Left kidney (tissue), 2 donors: ENCODE measurements around the gene RPS6KA3. TPM values are rescaled to one million over a fixed set of nuclear protein-coding genes. Genes with fewer than 3 reads are reported as not detected.
"Not testable (repeated sequence)": the region's sequence is repeated elsewhere in the genome, so short reads cannot be mapped to it uniquely, and the experiment has no call there.

Experiments used
- DNase-seq: peaks from one replicate; pipeline ENCODE4 v3.0.0-alpha.2; 2013
- polyA plus RNA-seq: library from polyadenylated mRNA; unstranded; fragments of 120-200 nt; gene quantifications from one replicate; pipeline ENCODE4 v1.2.1, GENCODE V29; 2013; ENCODE audit not compliant: insufficient read length

The RPS6KA3 gene
- polyA plus RNA-seq, 1 donor = 36.1 TPM

DNA sequence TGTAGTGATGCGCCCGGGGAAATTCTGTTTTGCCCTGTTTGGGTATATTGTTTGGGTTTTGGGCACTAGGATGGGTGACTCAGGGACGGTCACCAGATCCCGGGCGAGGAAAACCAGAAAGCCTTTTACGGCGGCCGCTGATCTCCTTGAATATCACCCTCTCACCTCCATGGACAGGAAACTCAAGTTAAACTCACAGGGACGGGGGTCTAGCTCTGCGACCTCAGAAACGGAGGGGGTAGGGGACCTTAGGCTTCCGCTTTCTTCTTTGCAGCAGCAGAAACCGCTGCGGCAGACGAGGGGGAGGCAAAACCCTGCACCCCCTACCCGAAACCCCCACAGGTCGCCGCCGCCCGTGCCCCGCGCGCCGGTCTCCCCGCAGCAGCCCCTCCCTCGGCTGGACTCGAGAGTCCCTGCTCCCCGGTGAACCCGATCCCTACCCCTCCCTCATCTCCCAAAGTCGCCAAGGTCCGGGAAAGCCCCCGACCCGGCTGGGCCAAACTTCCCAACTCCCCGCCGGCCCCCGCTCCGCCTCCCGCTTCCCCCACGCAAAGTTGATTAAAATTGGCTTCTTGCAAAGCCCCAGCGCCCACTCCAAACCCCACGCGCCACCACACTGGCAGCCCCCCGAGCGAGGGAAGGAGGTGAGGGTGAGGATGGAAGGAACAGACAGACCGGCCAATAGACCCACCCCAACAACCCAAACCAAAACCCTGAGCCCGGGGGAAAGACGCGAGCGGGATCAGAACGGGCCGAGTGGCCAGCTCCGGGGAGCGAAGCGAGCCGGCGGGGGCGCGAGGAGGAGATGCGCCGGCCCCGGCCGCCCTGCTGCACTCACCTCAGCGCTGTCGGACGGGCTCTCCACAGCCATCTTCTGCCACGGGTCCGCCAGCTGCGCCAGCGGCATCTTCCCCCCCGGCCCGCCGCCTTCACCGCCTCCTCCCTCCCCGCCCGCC lies 705 bp downstream of the RPS6KA3 start:
- DNase-seq = peak; percentile 14

DNA sequence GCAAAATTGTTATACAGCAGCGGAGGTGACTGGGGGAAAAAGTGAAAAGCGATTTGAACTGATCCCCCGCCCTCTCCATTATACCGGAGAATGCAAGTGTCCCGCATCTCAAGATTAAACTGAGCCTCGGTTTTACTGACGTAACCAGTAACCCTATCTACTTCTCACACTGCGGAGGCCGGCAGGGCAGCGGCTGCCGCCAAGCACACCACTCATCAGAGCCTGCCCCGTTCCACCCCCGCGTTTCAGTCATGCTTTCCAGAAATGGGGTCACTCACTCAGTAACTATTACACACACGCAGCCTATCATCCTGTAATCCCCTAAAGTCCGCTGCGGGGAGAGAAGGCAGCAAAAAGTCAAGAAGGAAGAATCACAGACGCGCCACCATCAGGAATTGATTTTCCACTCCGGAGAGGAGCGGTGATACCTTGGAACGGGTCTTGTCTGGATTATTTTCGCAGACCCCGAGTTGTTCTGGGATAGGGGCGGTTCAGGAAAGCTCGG lies 1.4 kb downstream of the RPS6KA3 start:
- peak; percentile 47 for DNase-seq

DNA sequence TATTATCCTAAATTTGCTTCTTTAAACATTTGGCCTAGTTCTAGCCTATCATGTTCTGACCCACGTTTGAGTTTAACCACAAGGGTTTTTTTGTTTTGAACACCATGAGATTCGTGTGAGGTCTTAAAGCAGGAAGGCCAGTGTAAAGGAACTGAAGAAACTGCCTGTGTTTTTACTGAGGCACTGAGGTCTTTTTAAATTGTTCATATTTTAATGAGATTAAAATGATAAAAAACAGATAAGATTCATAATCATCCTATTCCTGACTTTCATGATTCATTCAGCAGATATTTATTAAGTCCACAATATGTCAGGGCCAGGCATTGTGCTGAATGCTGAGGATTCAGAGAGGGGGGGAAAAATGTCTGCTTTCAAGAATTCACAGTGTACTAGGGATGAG lies 3.2 kb downstream of the RPS6KA3 start:
- DNase-seq = no peak

DNA sequence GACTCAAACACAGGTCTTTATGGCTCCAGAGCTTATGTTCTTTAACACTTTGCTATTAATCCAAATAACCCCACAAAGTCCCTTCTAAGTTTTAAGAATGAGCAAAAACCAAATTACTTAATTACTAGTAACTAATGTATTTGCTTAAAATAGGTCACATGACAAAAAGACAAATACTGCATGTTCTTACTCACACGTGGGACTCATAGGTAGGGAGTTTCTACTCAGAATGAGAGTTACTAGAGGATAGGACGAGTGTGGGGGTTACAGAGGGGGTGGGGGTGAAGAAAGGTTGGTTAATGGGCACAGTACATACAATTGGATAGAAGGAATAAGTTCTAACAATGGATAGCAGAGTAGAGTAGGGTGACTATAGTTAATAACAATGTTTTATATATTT lies 5.8 kb downstream of the RPS6KA3 start:
- no peak for DNase-seq

DNA sequence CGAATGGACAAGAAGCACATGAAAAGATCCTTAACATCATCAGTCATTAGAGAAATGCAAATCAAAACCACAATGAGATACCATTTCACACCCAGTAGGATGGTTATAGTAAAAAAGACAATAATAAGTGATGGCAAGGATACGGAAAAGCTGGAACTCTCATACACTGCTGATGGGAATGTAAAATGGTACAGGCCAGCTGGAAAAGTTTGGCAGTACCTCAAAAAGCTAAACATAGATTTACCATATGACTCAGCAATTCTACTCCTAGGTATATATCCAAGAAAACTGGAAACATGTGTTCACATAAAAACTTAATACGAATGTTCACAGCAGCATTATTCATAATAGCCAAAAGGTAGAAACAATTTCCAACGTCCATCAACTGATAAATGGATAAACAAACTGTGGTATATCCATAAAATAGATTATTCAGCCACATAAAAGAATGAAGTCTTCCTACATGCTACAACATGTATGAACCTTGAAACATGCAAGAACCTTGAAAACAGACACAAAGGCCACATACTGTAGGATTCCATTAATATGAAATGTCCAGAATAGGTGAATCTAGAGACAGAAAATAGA lies 11.9 kb downstream of the RPS6KA3 start:
- DNase-seq = no peak

DNA sequence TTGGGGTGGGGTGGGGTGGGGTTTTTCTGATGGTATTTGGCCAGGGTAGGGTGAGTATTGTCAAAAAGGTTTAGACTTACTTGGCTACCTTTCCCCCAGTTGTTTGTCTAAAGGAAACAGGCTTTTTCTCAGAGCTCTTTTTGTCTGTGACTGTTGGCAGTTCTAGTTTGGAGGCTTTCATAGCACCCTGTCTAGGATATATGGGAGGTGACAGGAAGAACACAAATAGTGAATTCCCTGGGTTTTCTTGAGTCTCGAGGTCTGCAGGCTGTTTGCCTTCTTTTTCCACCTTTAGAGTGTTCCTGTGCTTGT lies 13.5 kb downstream of the RPS6KA3 start:
- no peak for DNase-seq

DNA sequence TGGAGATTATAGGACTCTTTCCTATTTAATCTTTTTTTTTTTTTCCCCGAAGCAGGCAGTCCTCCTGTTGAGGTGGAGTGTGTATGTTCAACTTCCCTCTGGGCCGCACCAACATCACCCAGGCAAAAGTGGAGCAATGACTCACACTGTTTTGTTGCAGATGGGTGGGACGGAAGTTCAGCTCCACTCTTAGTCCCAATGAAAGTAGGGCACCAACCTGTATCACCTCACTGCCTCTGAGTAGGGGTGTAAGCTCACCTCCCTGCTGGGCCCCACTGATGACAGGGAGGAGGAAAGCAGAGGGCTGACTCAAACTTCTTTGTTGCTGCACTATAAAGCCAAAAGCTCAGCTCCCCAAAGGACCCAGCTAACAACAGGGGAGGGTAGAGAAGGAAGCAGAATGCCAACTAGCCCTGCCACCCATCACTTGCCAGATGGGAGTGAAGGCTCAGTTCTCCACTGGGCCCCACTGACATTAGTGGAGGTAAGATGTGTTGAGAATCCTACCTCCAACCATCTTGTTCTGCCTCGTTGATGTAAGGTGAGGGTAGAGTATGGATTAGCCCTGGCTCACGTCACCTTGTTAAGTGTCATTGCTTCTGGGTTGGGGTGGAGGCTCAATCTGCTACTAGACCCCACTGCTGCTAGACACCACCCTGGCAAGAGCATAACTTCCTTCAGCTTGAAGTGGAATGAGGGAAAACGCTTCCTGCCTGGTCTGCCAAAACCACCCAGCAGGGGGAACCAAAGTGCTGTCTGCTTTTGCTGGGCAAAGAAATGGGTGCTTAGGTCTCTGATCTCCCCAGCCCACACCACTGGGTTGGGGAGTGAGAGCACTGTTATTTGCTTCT lies 14.1 kb downstream of the RPS6KA3 start:
- DNase-seq = no peak

DNA sequence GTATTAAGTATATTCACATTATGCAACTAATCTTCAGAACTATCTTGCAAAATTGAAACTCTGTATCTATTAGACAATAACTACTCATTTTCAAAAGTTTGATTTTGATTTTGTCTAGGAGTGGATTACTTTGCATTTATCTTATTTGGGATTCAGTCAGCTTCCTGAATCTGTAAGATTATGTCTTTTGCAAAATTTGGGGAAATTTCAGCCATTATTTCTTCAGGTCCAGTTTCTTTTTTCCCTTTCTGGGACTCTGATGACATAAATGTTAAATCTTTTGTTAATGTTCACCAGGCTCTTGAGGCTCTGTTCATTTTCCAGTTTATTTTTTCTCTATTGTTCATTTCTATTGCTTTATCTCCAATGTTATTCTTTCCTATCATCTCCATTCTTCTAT lies 15.0 kb downstream of the RPS6KA3 start:
- DNase-seq = no peak

DNA sequence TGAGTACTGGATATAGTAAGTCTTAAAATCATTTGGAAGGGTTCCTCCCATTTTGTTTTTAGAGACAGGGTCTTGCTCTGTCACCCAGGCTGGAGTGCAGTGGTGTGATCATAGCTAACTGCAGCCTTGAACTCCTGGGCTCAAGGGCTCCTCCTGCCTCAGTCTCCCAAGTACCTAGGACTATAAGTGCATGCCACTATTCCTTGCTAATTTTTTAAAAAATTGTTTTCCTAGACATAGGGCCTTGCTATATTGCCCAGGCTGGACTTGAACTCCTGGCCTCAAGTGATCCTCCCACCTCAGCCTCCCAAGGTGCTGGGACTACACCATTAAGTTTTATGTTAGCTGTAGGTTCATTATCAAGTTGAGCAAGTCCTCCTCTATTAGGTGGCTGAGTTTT lies 16.6 kb downstream of the RPS6KA3 start:
- not testable (repeated sequence) for DNase-seq

DNA sequence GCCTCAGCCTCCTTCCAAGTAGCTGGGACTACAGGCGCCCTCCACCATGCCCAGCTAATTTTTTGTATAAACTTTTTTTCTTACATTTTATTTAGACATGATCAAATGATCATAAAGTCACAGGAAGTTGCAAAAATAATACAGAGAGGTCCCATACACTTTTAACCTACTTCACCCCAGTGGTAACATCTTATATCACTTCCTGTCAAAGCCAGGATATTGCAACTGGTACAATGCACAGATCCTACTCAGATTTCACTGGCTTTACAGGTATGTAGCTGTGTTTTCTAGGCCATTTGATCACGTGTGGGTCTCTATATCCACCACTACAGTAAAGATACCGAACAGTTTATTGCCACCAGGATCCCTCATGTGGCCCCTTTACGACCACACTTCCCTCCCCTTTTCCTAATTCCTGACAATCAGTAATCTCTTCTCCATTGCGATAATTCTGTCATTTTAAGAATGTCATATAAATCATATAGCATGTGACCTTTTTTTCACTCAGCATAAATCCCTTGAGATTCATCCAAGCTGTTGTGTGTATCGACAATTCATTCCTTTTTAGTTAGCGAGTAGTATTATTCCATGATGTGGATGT lies 18.0 kb downstream of the RPS6KA3 start:
- no peak for DNase-seq

DNA sequence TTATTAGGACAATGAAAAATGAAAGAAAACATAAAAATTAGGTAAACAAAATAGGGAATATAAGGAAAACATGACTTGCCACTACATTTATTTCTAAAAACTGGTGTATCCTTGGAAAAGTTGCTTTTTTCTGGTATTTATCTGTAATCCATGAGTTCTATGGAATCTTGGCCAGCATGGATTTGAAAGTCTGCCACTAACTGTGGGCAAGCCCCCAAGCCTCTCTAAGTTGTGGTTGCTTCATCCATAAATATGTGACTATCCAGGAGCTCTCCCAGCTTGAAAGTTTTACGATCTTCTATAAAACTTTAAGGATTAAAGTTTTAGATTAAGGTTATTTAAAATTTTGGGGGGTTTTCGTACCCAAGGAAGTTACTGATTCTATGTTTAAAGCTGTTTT lies 21.8 kb downstream of the RPS6KA3 start:
- DNase-seq = no peak

DNA sequence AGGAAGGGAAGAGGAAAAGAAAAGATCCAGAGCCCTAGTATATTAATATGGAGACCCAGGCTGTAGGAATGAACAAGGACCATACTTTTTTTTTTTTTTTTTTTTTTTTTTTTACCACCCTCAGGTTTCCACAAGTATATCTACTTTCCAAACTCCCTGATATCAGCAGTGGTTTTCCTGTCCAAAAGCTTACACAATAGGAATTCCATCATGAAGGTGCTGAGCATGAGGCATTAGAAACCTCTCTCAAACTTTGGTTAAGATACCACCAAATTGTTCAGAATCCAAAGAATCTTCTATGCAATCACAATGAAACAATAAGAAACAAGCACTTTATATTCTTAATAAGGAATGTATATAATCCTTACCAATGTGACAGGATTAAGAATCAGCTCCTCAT lies 26.5 kb downstream of the RPS6KA3 start:
- DNase-seq = no peak

DNA sequence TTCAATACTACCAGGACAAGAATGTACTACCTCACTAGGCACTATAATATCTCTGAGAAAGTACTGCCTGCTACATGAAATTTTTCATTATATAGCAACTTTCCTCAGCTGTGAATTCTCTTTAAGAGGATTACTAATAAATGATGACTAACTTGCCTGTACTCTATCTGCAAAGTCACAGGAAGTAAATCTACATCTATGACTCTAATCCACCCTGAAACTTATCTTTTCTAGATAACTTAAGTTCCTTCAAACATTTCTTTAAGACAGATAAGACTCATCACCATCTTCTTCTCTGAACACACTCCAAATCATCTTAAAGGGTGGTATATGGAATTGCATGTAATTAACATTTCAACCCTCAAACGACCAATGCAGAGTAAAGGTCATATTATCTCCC lies 28.8 kb downstream of the RPS6KA3 start:
- no peak for DNase-seq

DNA sequence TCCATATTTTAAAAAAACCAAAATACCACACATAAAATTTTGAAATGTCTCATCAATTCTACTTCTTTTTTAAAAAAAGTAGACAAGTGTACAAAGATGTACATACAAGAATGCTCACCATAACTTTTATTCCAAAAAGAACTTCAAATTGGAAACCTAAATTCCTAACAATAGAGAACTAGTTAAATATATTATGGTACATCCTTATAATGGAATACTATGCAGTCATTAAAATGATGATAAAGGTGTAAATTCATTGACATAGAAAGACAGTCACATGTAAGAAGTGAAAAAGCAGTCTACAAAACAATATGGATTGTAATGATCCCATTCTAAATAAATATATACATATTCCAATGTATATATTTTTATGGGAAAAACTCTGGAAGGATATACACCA lies 31.0 kb downstream of the RPS6KA3 start:
- no peak for DNase-seq

DNA sequence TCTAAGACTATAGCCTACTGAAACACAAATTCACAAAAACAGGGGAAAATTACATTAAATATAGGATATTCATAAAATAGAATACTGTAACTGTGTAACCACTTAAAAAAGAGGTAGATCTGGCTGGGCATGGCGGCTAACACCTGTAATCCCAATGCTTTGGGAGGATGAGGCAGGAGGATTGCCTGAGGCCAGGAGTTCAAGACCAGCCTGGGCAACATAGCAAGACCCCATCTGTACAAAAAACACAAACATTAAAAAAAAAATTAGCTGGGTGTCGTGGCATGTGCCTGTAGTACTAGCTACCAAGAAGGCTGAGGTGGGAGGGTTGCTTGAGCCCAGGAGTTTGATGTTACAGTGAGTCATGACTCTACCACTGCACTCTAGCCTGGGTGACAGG lies 33.4 kb downstream of the RPS6KA3 start:
- no peak for DNase-seq

DNA sequence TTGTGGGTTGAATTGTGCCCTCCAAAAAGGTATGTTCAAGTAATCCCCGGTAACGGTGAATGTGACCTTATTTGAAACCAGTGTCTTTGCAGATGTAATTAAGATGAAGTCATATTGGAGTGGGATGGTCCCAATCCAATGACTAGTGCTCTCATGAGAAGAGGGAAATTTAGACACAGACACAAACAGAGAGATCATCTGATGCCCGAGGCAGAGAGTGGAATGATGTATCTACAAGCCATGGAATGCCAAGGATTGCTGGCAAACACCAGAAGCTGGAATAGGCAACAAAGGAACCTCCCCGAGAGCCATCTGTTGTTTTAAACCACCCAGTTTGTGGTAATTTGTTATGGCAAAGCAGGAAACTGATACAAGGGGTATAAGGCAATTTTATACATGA lies 35.1 kb downstream of the RPS6KA3 start:
- no peak for DNase-seq

DNA sequence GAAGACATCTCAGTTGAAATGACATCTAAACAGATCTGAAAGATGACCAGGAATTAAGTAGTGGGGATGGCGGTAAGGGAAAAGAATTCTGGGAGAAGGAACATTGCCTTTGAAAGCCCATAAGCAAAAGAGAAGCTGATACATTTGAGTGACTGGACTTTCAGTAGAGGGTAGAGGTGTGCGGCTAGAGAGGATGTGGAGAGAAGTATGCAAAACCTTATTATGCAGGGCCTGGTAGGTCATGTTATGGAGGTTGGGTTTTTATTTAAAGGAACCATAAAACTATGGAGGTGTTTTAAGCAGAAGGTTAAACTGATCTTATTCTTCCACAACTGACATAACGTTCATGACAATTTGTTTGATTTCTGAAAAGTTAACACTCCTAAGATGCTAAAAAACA lies 36.3 kb downstream of the RPS6KA3 start:
- no peak for DNase-seq

DNA sequence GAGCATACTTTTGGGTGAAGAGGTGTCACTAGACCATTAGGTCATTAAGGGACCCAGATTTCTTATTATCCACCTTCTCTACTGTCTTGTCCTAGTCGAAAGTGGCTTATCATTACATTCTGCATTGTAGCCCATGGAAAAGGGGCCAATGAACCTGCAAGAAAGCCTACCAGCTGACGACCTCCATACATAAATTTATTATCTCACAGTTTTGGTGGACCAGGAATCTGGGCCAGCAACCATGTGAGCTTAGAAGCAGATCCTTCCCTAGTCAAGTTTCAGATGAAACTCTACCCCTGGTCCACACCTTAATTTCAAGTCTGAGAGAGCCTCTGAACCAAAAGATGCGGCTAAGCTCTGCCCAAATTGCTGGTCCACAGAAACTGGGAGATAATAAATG lies 37.6 kb downstream of the RPS6KA3 start:
- DNase-seq = no peak

DNA sequence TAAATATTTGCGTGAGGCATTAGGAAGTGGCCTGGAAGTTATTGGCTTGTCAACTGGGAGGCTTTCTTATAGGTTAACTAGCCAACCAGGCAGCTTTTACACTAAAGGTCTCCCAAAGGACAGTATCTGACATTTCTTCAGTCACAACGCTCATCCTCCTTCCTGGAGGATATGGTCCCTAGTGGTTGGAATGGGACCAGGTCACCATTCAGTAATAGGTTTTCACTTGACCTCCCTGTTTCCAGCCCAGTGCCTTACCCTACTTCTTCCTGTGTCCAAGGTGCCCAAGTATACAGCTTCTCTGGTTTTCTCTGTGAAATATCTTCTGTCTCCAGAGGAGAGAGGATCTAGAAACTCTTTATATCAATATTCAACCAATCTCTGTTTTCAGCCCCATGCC lies 38.5 kb downstream of the RPS6KA3 start:
- no peak for DNase-seq

DNA sequence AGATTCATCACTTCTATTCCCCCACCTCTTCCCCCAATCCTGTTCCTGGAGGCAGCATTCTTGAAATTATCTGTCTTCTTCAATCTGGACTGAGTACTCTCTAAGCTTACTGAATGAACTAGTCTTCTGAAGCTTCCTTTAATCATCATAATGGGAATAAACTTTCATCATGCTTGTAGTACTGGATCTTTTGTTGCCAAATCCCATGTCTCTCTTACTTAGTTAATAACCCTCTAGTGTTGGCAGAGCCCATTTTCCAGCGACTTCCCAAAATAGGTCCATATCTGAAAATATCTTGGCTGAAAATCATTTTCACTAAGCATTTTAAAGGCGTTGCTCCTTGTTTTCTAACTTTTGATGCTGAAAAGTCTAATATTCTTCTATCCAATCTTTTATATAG lies 39.6 kb downstream of the RPS6KA3 start:
- DNase-seq = no peak

DNA sequence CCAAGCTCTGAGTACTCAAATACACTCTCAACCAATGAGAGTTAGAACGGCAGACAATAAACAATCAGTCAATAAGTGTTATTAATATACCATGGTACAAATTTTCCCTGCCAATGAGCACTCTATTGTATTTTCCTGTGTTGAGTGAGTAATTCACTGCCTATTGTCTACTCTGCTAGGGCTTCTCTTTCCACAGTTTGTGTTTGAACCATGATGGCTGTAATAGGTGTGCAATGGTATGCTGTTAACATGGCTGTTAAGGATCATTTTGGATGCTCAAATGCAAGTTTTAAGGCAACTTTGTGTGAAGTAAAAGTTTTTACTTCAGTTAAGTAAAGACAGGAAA lies 41.2 kb downstream of the RPS6KA3 start:
- no peak for DNase-seq

DNA sequence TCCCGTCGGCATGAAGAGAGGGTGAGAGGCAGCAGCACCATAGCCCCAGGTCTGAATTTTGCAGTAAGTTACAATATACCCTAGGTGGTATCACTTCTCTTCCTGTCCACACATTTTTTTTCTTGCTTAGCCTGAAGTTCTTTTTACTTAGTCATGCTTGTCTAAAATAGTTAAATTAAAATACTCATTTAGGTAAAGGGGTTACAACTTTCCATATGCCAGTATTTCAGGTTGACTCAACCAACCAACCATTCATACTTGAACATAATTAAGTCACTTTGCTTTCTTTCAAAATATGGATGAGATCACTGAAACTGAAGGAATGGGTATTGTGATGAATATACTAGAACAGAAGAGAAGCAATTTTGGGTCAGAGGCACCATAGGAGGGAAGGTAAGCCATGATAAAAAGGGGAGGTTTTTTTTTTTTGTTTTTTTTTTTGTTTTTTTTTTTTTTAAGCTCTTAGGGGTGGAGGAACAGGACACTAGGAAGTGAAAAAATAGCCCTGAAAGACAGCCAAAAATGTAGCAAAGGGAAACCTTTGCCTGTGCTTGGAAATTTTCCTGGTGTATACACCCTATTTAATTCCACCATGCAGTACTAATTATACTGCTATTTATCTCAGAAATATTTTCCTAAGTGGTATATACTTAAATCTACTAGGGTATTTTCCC lies 41.8 kb downstream of the RPS6KA3 start:
- DNase-seq = no peak
